HFFc6 (cell line): ENCODE results near the gene DHX34. TPM values are rescaled to one million over a fixed set of nuclear protein-coding genes. Genes with fewer than 3 reads are reported as not detected.

Experiments used
- DNase-seq: peaks from one replicate; pipeline ENCODE4 v3.0.0-alpha.2; 2018
- H3K27ac Mint-ChIP-seq: 2 replicates; pipeline ENCODE4 v1.8.0; 2020; ENCODE audit warnings: mild to moderate bottlenecking, mixed read lengths
- H3K27me3 Mint-ChIP-seq: 2 replicates; pipeline ENCODE4 v1.8.0; 2021; ENCODE audit warnings: mild to moderate bottlenecking, moderate library complexity, mixed read lengths; ENCODE audit not compliant: insufficient read depth
- H3K36me3 Mint-ChIP-seq: 2 replicates; pipeline ENCODE4 v1.8.0; 2021; ENCODE audit warnings: low read depth, mixed read lengths
- H3K4me1 Mint-ChIP-seq: 2 replicates; pipeline ENCODE4 v1.8.0; 2020; ENCODE audit warnings: low read depth, mixed read lengths
- H3K4me3 Mint-ChIP-seq: 2 replicates; pipeline ENCODE4 v1.8.0; 2020; ENCODE audit warnings: mild to moderate bottlenecking, moderate library complexity, mixed read lengths
- H3K9me3 Mint-ChIP-seq: 2 replicates; pipeline ENCODE4 v1.8.0; 2020; ENCODE audit warnings: mild to moderate bottlenecking, mixed read lengths
- total RNA-seq, 6 experiments: library from RNA; stranded (reverse); fragmentation: NEBNext Ultra II Directional; extraction: Animal tissue kit (Norgen Biotek cat#: 25700); gene quantifications; 2 replicates in 1 of 6; 3 replicates in 5 of 6; pipeline ENCODE4 v1.2.3, GENCODE V29; 2021
- TF ChIP-seq, protein P1 (sequence below): fragments of 200-600 bp; sonication (generic); IDR thresholded peaks from 2 replicates; pipeline ENCODE4 v1.5.0; 2021; ENCODE audit warnings: antibody characterized with exemption, mild to moderate bottlenecking

The DHX34 gene
- total RNA-seq, 6 experiments from 2014 or later, result 11.8 to 14.4 (median 12.6) TPM

DNA sequence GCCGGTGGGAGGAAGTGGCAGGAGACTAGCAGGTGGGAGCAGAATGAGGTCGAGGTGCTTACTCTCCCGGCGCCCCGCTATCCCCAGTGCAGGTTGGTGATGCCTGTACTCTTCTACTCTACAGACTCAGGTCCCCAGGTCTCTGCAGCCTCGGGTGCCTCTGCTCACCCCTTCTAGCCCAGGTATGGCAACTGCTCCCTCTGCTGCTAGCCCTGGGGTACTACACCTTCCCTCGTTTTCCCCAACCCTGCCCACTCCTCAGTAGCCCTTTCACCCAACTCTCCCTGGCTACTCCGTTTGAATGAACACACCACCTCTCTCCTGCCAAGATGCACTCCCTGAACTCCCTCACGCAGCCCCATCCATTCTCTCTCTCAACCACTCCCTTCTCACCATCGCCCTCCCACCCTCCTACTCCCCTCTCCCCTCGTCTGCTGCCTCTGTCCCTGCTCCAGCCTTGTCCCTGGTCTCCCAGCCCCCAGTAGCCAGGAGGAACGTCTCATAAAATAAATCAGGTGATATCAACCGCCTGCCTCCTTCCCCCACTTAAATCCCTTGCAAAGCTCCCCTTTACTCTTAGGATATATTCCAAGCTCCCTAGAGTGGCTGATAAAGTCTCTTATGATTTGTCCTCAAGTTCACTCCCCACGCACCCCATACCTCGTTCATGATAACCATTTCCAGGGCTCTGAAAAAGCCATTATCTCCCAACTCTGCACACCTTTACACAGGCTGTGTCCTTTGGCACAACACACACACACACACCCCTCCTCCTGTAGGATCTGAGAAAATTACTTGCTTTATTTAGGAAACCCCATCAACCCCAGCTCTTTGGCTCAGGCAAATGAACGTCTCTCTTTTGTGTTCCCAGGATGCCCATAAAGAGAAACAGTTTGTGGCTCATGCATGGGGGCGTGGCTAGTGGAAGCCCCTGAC is 78.4 kb downstream of the DHX34 start:
- no peak overlapping the region for H3K4me3 Mint-ChIP-seq
- H3K27ac Mint-ChIP-seq, result no peak overlapping the region; the same call in 1 of the 2 replicates
- H3K4me1 Mint-ChIP-seq, result peaks cover 8% of the 10 kb centered on the region
- TF ChIP-seq, protein P1, sequence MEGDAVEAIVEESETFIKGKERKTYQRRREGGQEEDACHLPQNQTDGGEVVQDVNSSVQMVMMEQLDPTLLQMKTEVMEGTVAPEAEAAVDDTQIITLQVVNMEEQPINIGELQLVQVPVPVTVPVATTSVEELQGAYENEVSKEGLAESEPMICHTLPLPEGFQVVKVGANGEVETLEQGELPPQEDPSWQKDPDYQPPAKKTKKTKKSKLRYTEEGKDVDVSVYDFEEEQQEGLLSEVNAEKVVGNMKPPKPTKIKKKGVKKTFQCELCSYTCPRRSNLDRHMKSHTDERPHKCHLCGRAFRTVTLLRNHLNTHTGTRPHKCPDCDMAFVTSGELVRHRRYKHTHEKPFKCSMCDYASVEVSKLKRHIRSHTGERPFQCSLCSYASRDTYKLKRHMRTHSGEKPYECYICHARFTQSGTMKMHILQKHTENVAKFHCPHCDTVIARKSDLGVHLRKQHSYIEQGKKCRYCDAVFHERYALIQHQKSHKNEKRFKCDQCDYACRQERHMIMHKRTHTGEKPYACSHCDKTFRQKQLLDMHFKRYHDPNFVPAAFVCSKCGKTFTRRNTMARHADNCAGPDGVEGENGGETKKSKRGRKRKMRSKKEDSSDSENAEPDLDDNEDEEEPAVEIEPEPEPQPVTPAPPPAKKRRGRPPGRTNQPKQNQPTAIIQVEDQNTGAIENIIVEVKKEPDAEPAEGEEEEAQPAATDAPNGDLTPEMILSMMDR, result peak; percentile 96
- peak; percentile 35 for DNase-seq
- H3K27me3 Mint-ChIP-seq, result peaks cover 18% of the 10 kb centered on the region
- H3K36me3 Mint-ChIP-seq, result no peaks in the 10 kb centered on the region
- H3K9me3 Mint-ChIP-seq, result no peaks in the 10 kb centered on the region

DNA sequence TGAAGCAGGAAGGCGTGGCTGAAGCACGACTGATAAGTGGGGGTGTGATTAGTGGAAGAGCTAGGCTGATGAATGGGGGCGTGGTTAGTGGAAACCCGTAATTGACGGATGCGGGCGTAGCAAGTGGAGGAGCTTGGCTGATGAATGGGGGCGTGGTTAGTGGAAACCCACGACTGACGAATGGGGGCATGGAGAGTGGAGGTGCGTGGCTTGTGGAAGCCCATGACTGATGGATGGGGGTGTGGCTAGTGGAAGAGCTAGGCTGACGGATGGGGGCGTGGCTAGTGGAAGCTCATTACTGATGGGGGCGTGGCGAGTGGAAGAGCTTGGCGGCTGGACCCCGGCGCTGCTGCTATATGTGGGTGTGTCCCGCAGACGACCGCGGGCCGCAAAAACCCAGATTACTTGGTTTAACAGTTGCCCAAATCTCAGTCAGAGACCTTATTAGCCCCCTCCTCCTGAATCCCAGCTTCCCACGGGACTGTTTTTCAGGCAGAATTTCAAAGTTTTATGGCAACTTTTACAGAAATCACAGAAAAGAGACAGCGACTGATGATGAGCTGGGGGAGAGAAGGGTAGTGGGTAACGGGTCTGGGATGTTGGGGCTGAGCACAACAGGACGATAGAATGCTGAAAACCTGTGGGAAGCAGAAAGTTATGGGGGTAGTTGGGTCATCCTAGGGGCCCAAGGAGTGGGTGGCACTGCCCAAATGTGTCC is 79.2 kb downstream of the DHX34 start:
- Mint-ChIP-seq H3K36me3 (no peaks in the 10 kb centered on the region), H3K9me3 (no peaks in the 10 kb centered on the region), H3K4me3 (no peak overlapping the region), H3K27me3 (peaks cover 12% of the 10 kb centered on the region), H3K27ac (no peak overlapping the region), H3K4me1 (no peaks in the 10 kb centered on the region)
- TF ChIP-seq, protein P1, result no peak
- DNase-seq, result peak; percentile 96

DNA sequence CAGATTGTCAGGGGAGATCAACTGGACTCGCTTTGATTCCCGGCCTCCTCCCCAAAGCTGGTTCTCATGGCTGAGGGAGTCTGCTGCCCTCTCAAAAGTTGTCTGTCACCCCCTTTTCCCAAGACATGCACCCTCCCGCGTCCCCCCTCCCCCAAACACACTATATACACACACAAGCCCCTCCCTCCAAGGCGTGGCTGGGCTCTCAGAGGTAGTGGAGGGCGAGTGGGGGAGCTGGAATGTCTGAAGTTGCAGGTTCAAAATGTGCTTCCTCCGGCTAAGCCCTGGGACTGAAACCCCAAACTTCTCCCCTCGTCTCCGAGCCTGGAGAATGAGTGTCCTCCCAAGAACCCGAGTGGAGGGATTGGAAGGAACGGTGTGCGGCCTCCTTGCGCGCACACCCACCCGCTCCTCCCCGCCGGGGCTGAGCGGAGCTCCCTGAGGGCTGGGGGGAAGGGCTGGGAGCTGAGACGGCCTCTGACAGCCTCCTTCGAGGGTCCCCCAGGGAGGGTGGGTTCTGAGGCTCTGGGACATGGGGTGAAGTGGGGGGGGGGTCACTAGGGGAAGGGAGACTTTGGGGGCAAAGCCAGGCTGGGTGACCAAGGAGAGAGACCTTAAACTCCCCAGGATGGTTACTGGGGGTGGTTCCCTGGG is 80.2 kb downstream of the DHX34 start:
- H3K4me1 Mint-ChIP-seq, result no peaks in the 10 kb centered on the region
- DNase-seq, result no peak
- no peaks in the 10 kb centered on the region for H3K9me3 Mint-ChIP-seq
- no peaks in the 10 kb centered on the region for H3K36me3 Mint-ChIP-seq
- H3K27ac Mint-ChIP-seq, result no peak overlapping the region
- peak overlapping the region; percentile 54; the same call in 1 of the 2 replicates for H3K4me3 Mint-ChIP-seq
- TF ChIP-seq, protein P1, result no peak
- H3K27me3 Mint-ChIP-seq, result peaks cover 3% of the 10 kb centered on the region; the same call in 1 of the 2 replicates

DNA sequence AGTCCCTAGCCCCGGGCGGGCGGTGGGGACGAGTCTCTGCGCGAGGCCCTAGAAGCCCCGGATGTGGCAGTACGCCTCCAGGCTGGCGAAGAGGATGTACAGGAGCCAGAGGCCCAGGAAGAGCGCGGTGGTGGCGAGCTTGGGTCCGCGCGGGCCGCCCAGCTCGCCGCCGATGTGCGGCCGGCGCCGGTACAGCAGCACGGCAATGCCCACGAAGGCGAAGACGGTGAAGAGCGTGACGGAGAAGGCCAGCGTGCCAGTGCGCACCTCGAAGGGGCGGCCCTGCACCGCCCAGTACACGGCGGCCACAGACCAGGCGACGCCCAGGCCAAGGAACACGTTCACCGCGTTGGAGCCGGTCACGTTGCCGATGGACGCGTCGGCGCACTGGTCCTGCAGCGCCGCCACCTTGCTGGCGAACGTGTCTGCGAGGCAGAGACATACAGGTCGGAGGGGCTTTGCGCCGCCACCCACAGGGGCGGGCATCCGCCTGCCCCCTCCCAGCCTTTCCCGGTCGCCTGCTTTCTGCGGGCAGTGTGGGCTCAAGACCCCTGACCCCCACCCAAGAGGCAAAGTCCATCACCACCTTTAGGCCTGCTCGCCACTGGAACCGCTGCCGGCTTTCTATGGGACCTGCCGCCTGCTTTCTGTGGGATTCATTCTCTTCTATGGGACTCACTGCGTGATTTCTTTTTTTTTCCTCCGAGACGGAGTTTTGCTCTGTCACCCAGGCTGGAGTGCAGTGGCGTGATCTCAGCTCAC is 81.1 kb downstream of the DHX34 start:
- Mint-ChIP-seq H3K4me3 (peak overlapping the region; percentile 54), H3K4me1 (no peaks in the 10 kb centered on the region; the same call in 1 of the 2 replicates), H3K27ac (0 out of 2 replicates have a peak overlapping the region, but pooled peaks have one; percentile 4), H3K9me3 (no peaks in the 10 kb centered on the region), H3K36me3 (no peaks in the 10 kb centered on the region), H3K27me3 (peaks cover 1% of the 10 kb centered on the region; the same call in 1 of the 2 replicates)
- TF ChIP-seq, protein P1, result peak; percentile 64
- peak; percentile 52 for DNase-seq

DNA sequence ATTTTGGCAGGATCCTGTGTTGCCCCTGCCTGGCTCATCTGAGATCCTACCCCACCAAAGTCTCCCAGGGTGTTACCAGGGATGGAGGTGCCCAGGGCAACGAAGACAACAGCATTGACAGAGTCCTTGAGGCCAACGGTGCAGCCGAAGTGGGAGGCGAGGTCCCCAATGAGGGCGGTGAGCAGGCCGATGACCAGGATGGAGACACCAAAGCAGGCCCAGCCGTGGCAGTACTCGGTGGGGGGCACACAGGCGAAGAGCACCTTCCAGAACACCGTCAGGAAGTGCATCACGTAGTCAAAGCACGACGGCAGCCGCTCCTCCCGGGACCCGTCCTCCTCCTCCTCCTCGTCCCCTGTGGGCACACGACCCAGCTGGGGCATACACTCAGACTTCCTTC is 83.0 kb downstream of the DHX34 start:
- Mint-ChIP-seq H3K9me3 (no peaks in the 10 kb centered on the region), H3K27me3 (peaks cover 6% of the 10 kb centered on the region), H3K36me3 (no peaks in the 10 kb centered on the region), H3K4me3 (no peak overlapping the region), H3K27ac (no peak overlapping the region), H3K4me1 (peaks cover 6% of the 10 kb centered on the region; the same call in 1 of the 2 replicates)
- no peak for DNase-seq
- TF ChIP-seq, protein P1, result no peak
